HepG2 (cell line): ENCODE data around the gene DIP2C. TPM values are rescaled to one million over a fixed set of nuclear protein-coding genes. Genes with fewer than 3 reads are reported as not detected.

Experiments
- ADNP ChIP-seq: sonication (generic); formaldehyde crosslinking; IDR thresholded peaks from 2 replicates; pipeline ENCODE4 v1.4.0; 2020; ENCODE audit warnings: missing genetic modification reagents
- CBX5 ChIP-seq: sonication (generic); formaldehyde crosslinking; IDR thresholded peaks from 2 replicates; pipeline ENCODE4 v1.4.0; 2020; ENCODE audit warnings: missing genetic modification reagents, borderline replicate concordance
- DMTF1 ChIP-seq: sonication (generic); formaldehyde crosslinking; IDR thresholded peaks from 2 replicates; pipeline ENCODE4 v1.4.0; 2020; ENCODE audit warnings: mild to moderate bottlenecking, missing genetic modification reagents
- EZH2 ChIP-seq: conservative IDR thresholded peaks from 2 replicates; pipeline ENCODE4 v1.6.1; 2012; ENCODE audit warnings: mild to moderate bottlenecking, low read depth, low read length, moderate library complexity
- GLMP ChIP-seq: sonication (generic); formaldehyde crosslinking; IDR thresholded peaks from 2 replicates; pipeline ENCODE4 v1.9.0; 2021; ENCODE audit warnings: missing genetic modification reagents, mild to moderate bottlenecking, borderline replicate concordance
- GPBP1L1 ChIP-seq: sonication (generic); formaldehyde crosslinking; IDR thresholded peaks from 2 replicates; pipeline ENCODE4 v1.5.0; 2020; ENCODE audit warnings: mild to moderate bottlenecking, missing genetic modification reagents
- GPN1 ChIP-seq: sonication (generic); formaldehyde crosslinking; IDR thresholded peaks from 2 replicates; pipeline ENCODE4 v1.5.1; 2020; ENCODE audit warnings: missing genetic modification reagents, borderline replicate concordance
- HMG20B ChIP-seq: conservative IDR thresholded peaks from 2 replicates; pipeline ENCODE4 v1.6.1; 2016; ENCODE audit warnings: missing genetic modification reagents, missing compliant biosample characterization
- ISX ChIP-seq: sonication (generic); formaldehyde crosslinking; conservative IDR thresholded peaks from 2 replicates; pipeline ENCODE4 v1.5.0; 2020; ENCODE audit warnings: missing genetic modification reagents
- LCORL ChIP-seq, 2 experiments: fragments of 450-650 bp in 1 of 2; sonication (generic) in 1 of 2; formaldehyde crosslinking in 1 of 2; IDR thresholded peaks; 2 replicates each; pipeline versions ENCODE4 v1.5.0 to v1.6.1; 2017 to 2020; ENCODE audit warnings: antibody characterized with exemption in 1 of 2, missing genetic modification reagents in 1 of 2
- MTA3 ChIP-seq: sonication (generic); formaldehyde crosslinking; IDR thresholded peaks from 2 replicates; pipeline ENCODE4 v1.4.0; 2020; ENCODE audit warnings: missing genetic modification reagents
- NRL ChIP-seq: sonication (generic); formaldehyde crosslinking; IDR thresholded peaks from 2 replicates; pipeline ENCODE4 v1.5.0; 2020; ENCODE audit warnings: missing genetic modification reagents, mild to moderate bottlenecking, moderate library complexity, borderline replicate concordance
- SALL2 ChIP-seq: sonication (generic); formaldehyde crosslinking; IDR thresholded peaks from 2 replicates; pipeline ENCODE4 v1.8.1; 2023; ENCODE audit warnings: mild to moderate bottlenecking, missing genetic modification reagents, inconsistent platforms
- XRCC5 ChIP-seq: fragments of 200-400 bp; formaldehyde crosslinking; optimal IDR thresholded peaks from 2 replicates; pipeline ENCODE3; 2017; ENCODE audit warnings: mild to moderate bottlenecking, low read length
- ZFP90 ChIP-seq: sonication (generic); formaldehyde crosslinking; IDR thresholded peaks from 2 replicates; pipeline ENCODE4 v1.8.0; 2022; ENCODE audit warnings: missing genetic modification reagents, mild to moderate bottlenecking, inconsistent platforms, borderline replicate concordance
- ZKSCAN1 ChIP-seq: fragments of 150-350 bp; IDR thresholded peaks from 2 replicates; pipeline ENCODE4 v1.6.1; 2014; ENCODE audit warnings: low read length
- ZNF124 ChIP-seq: sonication (generic); formaldehyde crosslinking; IDR thresholded peaks from 2 replicates; pipeline ENCODE4 v1.4.0; 2020; ENCODE audit warnings: missing genetic modification reagents
- ZNF253 ChIP-seq: sonication (generic); formaldehyde crosslinking; IDR thresholded peaks from 2 replicates; pipeline ENCODE4 v1.8.0; 2022; ENCODE audit warnings: mild to moderate bottlenecking, missing genetic modification reagents, borderline replicate concordance
- ZNF589 ChIP-seq: sonication (generic); formaldehyde crosslinking; conservative IDR thresholded peaks from 2 replicates; pipeline ENCODE4 v1.8.0; 2022; ENCODE audit warnings: mild to moderate bottlenecking, moderate library complexity, missing genetic modification reagents
- ZNF761 ChIP-seq: sonication (generic); formaldehyde crosslinking; conservative IDR thresholded peaks from 2 replicates; pipeline ENCODE4 v1.4.0; 2020; ENCODE audit warnings: mild to moderate bottlenecking, missing genetic modification reagents
- ZSCAN22 ChIP-seq: sonication (generic); formaldehyde crosslinking; IDR thresholded peaks from 2 replicates; pipeline ENCODE4 v1.4.0; 2020; ENCODE audit warnings: mild to moderate bottlenecking, missing genetic modification reagents
- polyA plus RNA-seq, 8 experiments: library from polyadenylated mRNA; depleted of rRNA in 3 of 8; stranded (reverse) in 7 of 8; unstranded in 1 of 8; fragments of >200 nt; fragmentation: Illumina TruSeq in 4 of 8; extraction: Trizol in 4 of 8; gene quantifications; 2 replicates each; pipeline versions ENCODE4 v1.2.1 to v1.2.3, GENCODE V29; 2011 to 2016; ENCODE audit warnings: low read depth in 4 of 8, missing spikeins in 1 of 8, mixed read lengths in 1 of 8; ENCODE audit not compliant: insufficient read depth in 1 of 8
- total RNA-seq, 5 experiments: library from RNA; depleted of rRNA; stranded (reverse); fragments of >200 nt; fragmentation: Illumina TruSeq; extraction: Trizol; gene quantifications; 2 replicates each; pipeline ENCODE4 v1.2.3, GENCODE V29; 2016; ENCODE audit warnings: low read depth in 1 of 5
- TF ChIP-seq, protein P1 (sequence below): IDR thresholded peaks from 2 replicates; pipeline ENCODE4 v1.6.1; 2016; ENCODE audit warnings: mild to moderate bottlenecking, missing biosample characterization, missing genetic modification reagents

Gene DIP2C
- total and polyA plus RNA-seq, 2 of the 13 experiments (the other 11 are each of a cell fraction or from before 2014, with no cell fraction given) = 2.2 to 2.7 TPM

DNA sequence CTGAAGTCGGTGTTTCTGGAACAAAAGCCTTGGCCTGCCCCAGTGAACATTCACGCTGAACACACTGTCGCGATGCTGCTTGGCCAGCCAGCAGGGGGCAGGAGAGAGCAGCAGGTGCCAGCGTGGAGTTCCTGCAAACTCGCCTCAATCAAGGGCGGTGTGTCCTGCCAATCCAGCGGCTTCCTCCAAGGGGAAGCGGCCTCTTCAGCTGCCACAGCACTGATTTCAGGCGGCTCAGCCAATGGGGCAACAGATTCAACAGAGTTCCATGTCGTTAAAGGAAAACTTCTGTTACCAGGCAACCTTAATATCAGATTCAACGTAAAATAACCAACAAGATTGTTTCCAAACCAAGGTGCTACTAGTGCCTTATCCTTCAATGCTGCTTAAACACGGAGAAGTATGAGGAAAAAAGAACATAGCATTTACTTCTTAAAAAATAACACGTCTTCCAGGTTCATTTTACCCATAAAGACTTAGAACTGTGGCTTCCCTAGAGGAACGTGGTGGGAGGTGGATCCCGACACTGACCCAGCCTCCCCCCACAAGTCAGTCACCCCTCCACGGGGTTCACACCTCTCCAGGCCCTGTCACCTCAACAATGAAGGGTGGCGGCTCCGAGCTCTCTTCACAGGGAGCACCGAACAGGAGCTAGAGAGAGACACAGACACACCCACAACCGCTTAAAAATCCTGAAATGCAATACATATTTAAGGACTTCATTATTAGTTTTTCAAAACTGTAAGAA is 178.2 kb downstream of the DIP2C start (continued):
- TF ChIP-seq GPBP1L1 (no peak), EZH2 (no peak), DMTF1 (no peak), NRL (CRISPR knock-in tag) (no peak), SALL2 (CRISPR knock-in tag) (no peak), LCORL (IDR thresholded peaks at IDR 0.05) (no peak), LCORL (CRISPR knock-in tag; IDR thresholded peaks at IDR 0.05) (no peak), GLMP (CRISPR knock-in tag) (no peak), ZNF124 (CRISPR knock-in tag) (no peak), ZNF253 (CRISPR knock-in tag) (no peak), XRCC5 (peak; percentile 58), GPN1 (CRISPR knock-in tag) (no peak), CBX5 (CRISPR knock-in tag) (no peak), ADNP (CRISPR knock-in tag) (no peak), ISX (CRISPR knock-in tag) (no peak), ZKSCAN1 (no peak), ZSCAN22 (CRISPR knock-in tag) (no peak), MTA3 (CRISPR knock-in tag) (no peak), HMG20B (CRISPR knock-in tag) (0 out of 2 replicates have a peak, but pooled peaks have one; percentile 33), ZNF761 (CRISPR knock-in tag) (no peak), ZFP90 (no peak), ZNF589 (CRISPR knock-in tag) (no peak)
- TF ChIP-seq, protein P1, sequence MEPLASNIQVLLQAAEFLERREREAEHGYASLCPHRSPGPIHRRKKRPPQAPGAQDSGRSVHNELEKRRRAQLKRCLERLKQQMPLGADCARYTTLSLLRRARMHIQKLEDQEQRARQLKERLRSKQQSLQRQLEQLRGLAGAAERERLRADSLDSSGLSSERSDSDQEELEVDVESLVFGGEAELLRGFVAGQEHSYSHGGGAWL = peak; percentile 27; the same call in 1 of the 2 replicates
